Body of pancreas (tissue), 4 donors: ENCODE data around the gene PRR30.

Source experiments
- POLR2A ChIP-seq, 3 donors: fragments of 450-650 bp; IDR thresholded peaks; one replicate each; pipeline ENCODE4 v1.6.1; 2016; ENCODE audit warnings: antibody characterized with exemption in 3 of 3, mild to moderate bottlenecking in 2 of 3
- TF ChIP-seq, protein P1 (sequence below), 7 experiments: fragments of 450-650 bp in 4 of 7; fragments of 200-600 bp in 3 of 7; sonication (generic) in 3 of 7; IDR thresholded peaks; one replicate each; pipeline ENCODE4 v1.5.1; 2016 to 2019; ENCODE audit warnings: antibody characterized with exemption in 7 of 7

GRCh38 chr2:27160191-27160590, 21.0 kb upstream of the PRR30 start:
- TF ChIP-seq, protein P1, sequence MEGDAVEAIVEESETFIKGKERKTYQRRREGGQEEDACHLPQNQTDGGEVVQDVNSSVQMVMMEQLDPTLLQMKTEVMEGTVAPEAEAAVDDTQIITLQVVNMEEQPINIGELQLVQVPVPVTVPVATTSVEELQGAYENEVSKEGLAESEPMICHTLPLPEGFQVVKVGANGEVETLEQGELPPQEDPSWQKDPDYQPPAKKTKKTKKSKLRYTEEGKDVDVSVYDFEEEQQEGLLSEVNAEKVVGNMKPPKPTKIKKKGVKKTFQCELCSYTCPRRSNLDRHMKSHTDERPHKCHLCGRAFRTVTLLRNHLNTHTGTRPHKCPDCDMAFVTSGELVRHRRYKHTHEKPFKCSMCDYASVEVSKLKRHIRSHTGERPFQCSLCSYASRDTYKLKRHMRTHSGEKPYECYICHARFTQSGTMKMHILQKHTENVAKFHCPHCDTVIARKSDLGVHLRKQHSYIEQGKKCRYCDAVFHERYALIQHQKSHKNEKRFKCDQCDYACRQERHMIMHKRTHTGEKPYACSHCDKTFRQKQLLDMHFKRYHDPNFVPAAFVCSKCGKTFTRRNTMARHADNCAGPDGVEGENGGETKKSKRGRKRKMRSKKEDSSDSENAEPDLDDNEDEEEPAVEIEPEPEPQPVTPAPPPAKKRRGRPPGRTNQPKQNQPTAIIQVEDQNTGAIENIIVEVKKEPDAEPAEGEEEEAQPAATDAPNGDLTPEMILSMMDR (IDR thresholded peaks at IDR 0.05), result no peak
- TF ChIP-seq POLR2A (IDR thresholded peaks at IDR 0.05), result no peak
